Measurements from ENCODE around the gene LIMK1.

DNA sequence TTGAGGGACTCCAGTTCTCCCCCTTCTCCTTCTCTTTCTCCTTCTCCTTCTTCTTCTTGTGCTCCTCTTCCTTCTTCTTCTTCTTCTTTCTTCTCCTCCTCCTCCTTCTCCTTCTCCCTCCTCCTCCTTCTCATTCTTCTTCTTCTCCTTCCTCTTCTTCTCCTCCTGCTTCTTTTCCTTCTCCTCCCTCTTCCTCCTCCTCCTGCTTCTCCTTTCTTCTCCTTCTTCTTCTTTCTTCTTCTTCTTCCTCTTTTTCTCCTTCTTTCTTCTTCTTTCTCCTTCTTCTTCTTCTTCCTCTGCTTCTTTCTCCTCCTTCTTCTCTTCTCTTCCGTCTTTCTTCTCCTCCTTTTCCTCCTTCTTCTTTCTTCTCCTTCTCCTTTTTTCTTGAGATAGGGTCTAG, 25.6 kb upstream of the LIMK1 start:
- TF ChIP-seq, protein P1, sequence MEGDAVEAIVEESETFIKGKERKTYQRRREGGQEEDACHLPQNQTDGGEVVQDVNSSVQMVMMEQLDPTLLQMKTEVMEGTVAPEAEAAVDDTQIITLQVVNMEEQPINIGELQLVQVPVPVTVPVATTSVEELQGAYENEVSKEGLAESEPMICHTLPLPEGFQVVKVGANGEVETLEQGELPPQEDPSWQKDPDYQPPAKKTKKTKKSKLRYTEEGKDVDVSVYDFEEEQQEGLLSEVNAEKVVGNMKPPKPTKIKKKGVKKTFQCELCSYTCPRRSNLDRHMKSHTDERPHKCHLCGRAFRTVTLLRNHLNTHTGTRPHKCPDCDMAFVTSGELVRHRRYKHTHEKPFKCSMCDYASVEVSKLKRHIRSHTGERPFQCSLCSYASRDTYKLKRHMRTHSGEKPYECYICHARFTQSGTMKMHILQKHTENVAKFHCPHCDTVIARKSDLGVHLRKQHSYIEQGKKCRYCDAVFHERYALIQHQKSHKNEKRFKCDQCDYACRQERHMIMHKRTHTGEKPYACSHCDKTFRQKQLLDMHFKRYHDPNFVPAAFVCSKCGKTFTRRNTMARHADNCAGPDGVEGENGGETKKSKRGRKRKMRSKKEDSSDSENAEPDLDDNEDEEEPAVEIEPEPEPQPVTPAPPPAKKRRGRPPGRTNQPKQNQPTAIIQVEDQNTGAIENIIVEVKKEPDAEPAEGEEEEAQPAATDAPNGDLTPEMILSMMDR (IDR thresholded peaks at IDR 0.05; ENCODE audit: borderline replicate concordance, extremely low read depth, low read length, poor library complexity, severe bottlenecking): no peak
- no peak for TF ChIP-seq EZH2 (IDR thresholded peaks at IDR 0.05; ENCODE audit: borderline replicate concordance, low read depth, low read length, severe bottlenecking)

All from DND-41 (cell line).